H1 (cell line): ENCODE data around the gene CYP26C1. TPM values are rescaled to one million over a fixed set of nuclear protein-coding genes. Genes with fewer than 3 reads are reported as not detected.

Experiments
- CHD1 ChIP-seq: IDR thresholded peaks from 2 replicates; pipeline ENCODE4 v1.6.1; 2012; ENCODE audit warnings: low read depth, low read length, improper control_type of control experiment
- GTF2F1 ChIP-seq: IDR thresholded peaks from 2 replicates; pipeline ENCODE4 v1.6.1; 2012; ENCODE audit warnings: low read depth, low read length, improper control_type of control experiment, borderline replicate concordance
- KDM4A ChIP-seq: IDR thresholded peaks from one replicate; pipeline ENCODE4 v1.7.1; 2012; ENCODE audit warnings: low read depth, mild to moderate bottlenecking, moderate library complexity, low read length, inconsistent platforms; ENCODE audit not compliant: severe bottlenecking
- SRF ChIP-seq: IDR thresholded peaks from 2 replicates; pipeline ENCODE4 v1.6.1; 2011; ENCODE audit warnings: mild to moderate bottlenecking, low read depth, low read length, moderate library complexity
- polyA plus RNA-seq, 7 experiments: library from polyadenylated mRNA; depleted of rRNA in 3 of 7; stranded (reverse) in 5 of 7; unstranded in 2 of 7; fragments of >200 nt in 5 of 7; fragments of 200-250 nt in 2 of 7; gene quantifications; 1 replicate in 5 of 7; 2 replicates in 1 of 7; 4 replicates in 1 of 7; pipeline versions ENCODE4 v1.2.1 to v1.2.3, GENCODE V29; 2011 to 2013; ENCODE audit warnings: missing spikeins in 2 of 7, mixed read lengths in 2 of 7
- total RNA-seq: library from RNA; stranded (reverse); fragmentation: NEBNext Ultra II Directional; extraction: Animal tissue kit (Norgen Biotek cat#: 25700); gene quantifications from 2 replicates; pipeline ENCODE4 v1.2.1, GENCODE V29; 2021
- TF ChIP-seq, protein P1 (sequence below), 3 experiments: IDR thresholded peaks; 1 replicate in 2 of 3; 2 replicates in 1 of 3; pipeline versions ENCODE4 v1.5.1 to v1.6.1; 2011; ENCODE audit warnings: low read length in 3 of 3, mild to moderate bottlenecking in 3 of 3, inconsistent platforms in 2 of 3, low read depth in 1 of 3, moderate library complexity in 1 of 3; ENCODE audit not compliant: insufficient read depth in 1 of 3; ENCODE audit errors: control extremely low read depth in 1 of 3

The CYP26C1 gene
- total and polyA plus RNA-seq, 2 of the 8 experiments (the other 6 are each of a cell fraction or from before 2014, with no cell fraction given): 0.12 to 0.28 TPM

GRCh38 chr10:93113042-93113441 is 52.4 kb downstream of the CYP26C1 start (continued):
- TF ChIP-seq, protein P1, sequence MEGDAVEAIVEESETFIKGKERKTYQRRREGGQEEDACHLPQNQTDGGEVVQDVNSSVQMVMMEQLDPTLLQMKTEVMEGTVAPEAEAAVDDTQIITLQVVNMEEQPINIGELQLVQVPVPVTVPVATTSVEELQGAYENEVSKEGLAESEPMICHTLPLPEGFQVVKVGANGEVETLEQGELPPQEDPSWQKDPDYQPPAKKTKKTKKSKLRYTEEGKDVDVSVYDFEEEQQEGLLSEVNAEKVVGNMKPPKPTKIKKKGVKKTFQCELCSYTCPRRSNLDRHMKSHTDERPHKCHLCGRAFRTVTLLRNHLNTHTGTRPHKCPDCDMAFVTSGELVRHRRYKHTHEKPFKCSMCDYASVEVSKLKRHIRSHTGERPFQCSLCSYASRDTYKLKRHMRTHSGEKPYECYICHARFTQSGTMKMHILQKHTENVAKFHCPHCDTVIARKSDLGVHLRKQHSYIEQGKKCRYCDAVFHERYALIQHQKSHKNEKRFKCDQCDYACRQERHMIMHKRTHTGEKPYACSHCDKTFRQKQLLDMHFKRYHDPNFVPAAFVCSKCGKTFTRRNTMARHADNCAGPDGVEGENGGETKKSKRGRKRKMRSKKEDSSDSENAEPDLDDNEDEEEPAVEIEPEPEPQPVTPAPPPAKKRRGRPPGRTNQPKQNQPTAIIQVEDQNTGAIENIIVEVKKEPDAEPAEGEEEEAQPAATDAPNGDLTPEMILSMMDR (IDR thresholded peaks at IDR 0.05; ENCODE audit: control extremely low read depth in 1 of 3, insufficient read depth in 1 of 3, low read depth in 1 of 3, low read length in 3 of 3): no peak
- no peak for TF ChIP-seq GTF2F1
- TF ChIP-seq CHD1: no peak
- no peak for TF ChIP-seq SRF
- no peak for TF ChIP-seq KDM4A
